Psoas muscle (tissue), 8 donors: ENCODE data around the gene HPGDS. TPM values are rescaled to one million over a fixed set of nuclear protein-coding genes. Genes with fewer than 3 reads are reported as not detected.

Experiments used
- ATAC-seq, 4 donors: fragments of 200-7000 bp; cut with Tn5 transposase; one replicate each; pipeline ENCODE4 v1.9.1; 2020; ENCODE audit warnings: moderate library complexity in 3 of 4, mild to moderate bottlenecking in 2 of 4
- DNase-seq, 2 donors: peaks; one replicate each; pipeline ENCODE4 v3.0.0-alpha.2; 2020
- H3K27ac ChIP-seq: fragments of 200-600 bp; one replicate; pipeline ENCODE4 v1.8.0; 2022
- H3K27me3 ChIP-seq, 3 donors: fragments of 200-600 bp in 1 of 3; one replicate each; pipeline versions ENCODE4 v1.6.1 to v1.8.0; 2013 to 2022; ENCODE audit warnings: low read length in 2 of 3, mild to moderate bottlenecking in 2 of 3, moderate library complexity in 1 of 3; ENCODE audit not compliant: insufficient read depth in 3 of 3
- H3K36me3 ChIP-seq, 2 donors: fragments of 200-600 bp in 1 of 2; one replicate each; pipeline versions ENCODE4 v1.6.1 to v1.8.0; 2013 to 2022; ENCODE audit warnings: low read depth in 1 of 2, mild to moderate bottlenecking in 1 of 2, moderate library complexity in 1 of 2; ENCODE audit not compliant: insufficient read depth in 1 of 2
- H3K4me1 ChIP-seq: fragments of 200-600 bp; one replicate; pipeline ENCODE4 v1.8.0; 2022
- H3K4me3 ChIP-seq: fragments of 200-600 bp; one replicate; pipeline ENCODE4 v1.8.0; 2022; ENCODE audit warnings: mild to moderate bottlenecking
- H3K9me3 ChIP-seq: fragments of 200-600 bp; one replicate; pipeline ENCODE4 v1.8.0; 2022
- WGBS, 3 donors: extraction: QIAGEN DNeasy Blood & Tissue Kit; methylation state at CpG; one replicate each; pipeline versions ENCODE4 v1.1.6 to v1.1.7; 2013; 5-methylcytosine and 5-hydroxymethylcytosine counted together
- intact Hi-C, 2 donors: fragments of 100-400 bp; cut with DNase I; formaldehyde crosslinking; loops; one replicate each; pipeline versions ENCODE4 v1.11.0 to v1.14.2; 2022
- polyA plus RNA-seq, 3 donors: library from polyadenylated mRNA; stranded (reverse); fragments of 200-250 nt; gene quantifications; one replicate each; pipeline ENCODE4 v1.2.3, GENCODE V29; 2013
- total RNA-seq, 4 donors: library from RNA; stranded (reverse); fragmentation: NEBNext Ultra II Directional in 2 of 4; extraction: Animal tissue kit (Norgen Biotek cat#: 25700) in 2 of 4; gene quantifications; one replicate each; pipeline versions ENCODE4 v1.2.1 to v1.2.4, GENCODE V29; 2021 to 2023
- TF ChIP-seq, protein P1 (sequence below): fragments of 200-600 bp; IDR thresholded peaks from one replicate; pipeline ENCODE4 v1.8.0; 2022; ENCODE audit warnings: antibody characterized with exemption
- donor health status: healthy with polysubstance abuse.
- donor health status: DM: no; HTN: no; CAD: no; lungs with moderate emphysema.
- donor health status: Bipolar disorder and iron deficiency.
- donor health status: healthy.
- donor health status: DM: yes; HTN: yes; CAD: no.
- donor health status: DM: no; HTN: no; CAD: no.
- donor health status: DM: no; HTN: no; CAD: no.
- donor health status: DM: yes; HTN: yes; CAD: no.

The HPGDS gene
- total and polyA plus RNA-seq, 7 donors = 0.06 to 0.79 (median 0.39) TPM

DNA sequence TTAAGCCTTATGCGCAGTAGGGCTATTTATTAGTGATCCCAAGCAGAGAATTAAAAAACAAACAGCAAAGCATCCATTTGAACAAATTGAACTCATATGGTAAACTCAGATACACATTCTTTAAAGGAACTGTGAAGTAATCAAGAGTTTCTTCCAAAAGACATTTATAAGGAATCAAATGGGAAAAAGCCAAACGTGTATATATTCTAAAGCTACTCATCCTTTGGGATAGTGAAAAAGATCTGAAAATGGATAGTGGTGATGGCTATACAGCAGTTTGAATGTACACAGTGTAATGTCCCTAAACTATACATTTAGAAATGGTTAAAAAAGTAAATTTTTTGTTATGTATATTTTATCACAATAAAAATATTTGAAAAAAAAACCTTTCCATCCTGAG is 16.6 kb upstream of the HPGDS start:
- Histone ChIP-seq H3K27me3 (no peaks in the 10 kb centered on the region), H3K9me3 (no peaks in the 10 kb centered on the region), H3K36me3 (no peaks in the 10 kb centered on the region), H3K4me1 (no peaks in the 10 kb centered on the region), H3K4me3 (no peak overlapping the region), H3K27ac (no peak overlapping the region)
- TF ChIP-seq, protein P1, sequence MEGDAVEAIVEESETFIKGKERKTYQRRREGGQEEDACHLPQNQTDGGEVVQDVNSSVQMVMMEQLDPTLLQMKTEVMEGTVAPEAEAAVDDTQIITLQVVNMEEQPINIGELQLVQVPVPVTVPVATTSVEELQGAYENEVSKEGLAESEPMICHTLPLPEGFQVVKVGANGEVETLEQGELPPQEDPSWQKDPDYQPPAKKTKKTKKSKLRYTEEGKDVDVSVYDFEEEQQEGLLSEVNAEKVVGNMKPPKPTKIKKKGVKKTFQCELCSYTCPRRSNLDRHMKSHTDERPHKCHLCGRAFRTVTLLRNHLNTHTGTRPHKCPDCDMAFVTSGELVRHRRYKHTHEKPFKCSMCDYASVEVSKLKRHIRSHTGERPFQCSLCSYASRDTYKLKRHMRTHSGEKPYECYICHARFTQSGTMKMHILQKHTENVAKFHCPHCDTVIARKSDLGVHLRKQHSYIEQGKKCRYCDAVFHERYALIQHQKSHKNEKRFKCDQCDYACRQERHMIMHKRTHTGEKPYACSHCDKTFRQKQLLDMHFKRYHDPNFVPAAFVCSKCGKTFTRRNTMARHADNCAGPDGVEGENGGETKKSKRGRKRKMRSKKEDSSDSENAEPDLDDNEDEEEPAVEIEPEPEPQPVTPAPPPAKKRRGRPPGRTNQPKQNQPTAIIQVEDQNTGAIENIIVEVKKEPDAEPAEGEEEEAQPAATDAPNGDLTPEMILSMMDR = no peak
- DNase-seq = no peak
- no peak for ATAC-seq
- 85 to 89% (median 88%) methylated on average over 2 of the region's 2 CpGs for WGBS, 3 donors
- intact Hi-C loops = no loop called here

DNA sequence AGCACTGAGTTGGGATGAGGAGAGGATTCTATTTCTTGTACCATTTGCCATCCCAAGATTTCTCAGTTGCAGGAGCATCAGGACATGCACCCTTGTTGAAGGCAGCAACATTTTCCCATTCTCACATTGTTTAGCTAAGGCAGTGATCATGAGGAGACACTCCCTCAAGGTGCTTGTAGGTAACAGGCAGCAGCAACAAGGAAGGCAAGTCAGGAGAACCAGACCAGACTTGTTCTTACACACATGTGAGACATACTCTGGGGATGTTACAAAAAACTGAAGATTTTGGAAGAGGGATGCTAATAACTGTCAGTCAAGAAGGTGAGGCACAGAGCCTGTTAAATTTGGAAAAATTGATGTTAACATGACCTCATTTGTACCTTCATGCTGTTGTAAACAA is 15.5 kb upstream of the HPGDS start:
- ATAC-seq = no peak
- H3K27me3 ChIP-seq = no peaks in the 10 kb centered on the region

DNA sequence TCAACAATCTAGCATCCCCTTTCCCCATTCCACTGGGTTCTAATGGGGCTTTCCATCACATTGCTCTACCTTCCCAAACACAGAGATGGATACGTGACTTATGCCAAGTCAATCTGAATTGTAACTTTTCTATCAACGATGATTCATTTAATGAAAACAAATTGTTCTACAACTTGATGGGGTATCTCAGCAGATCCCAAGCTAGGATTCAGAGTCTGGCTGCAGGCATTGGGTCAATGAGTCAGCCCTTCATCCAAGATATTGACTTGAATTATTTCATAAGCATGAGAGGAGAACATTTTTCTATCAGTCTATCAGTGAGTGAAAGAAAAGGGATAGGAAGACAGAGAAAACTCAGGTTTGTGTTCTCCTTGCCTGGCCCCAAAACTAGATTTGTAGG is 15.0 kb upstream of the HPGDS start:
- TF ChIP-seq, protein P1 = no peak
- no peak for DNase-seq
- Histone ChIP-seq H3K4me1 (no peaks in the 10 kb centered on the region), H3K9me3 (no peaks in the 10 kb centered on the region), H3K27ac (no peak overlapping the region), H3K36me3 (no peaks in the 10 kb centered on the region), H3K27me3 (no peaks in the 10 kb centered on the region), H3K4me3 (no peak overlapping the region)
- intact Hi-C loops = no loop called here
- ATAC-seq = no peak
- 90 to 96% (median 93%) methylated on average over 2 of the region's 2 CpGs for WGBS, 3 donors

More for the DNA sequence above, 15.5 kb upstream of the HPGDS start:
- no peak for DNase-seq
- TF ChIP-seq, protein P1 = no peak
- H3K36me3 ChIP-seq = no peaks in the 10 kb centered on the region
- no peaks in the 10 kb centered on the region for H3K9me3 ChIP-seq
- H3K27ac ChIP-seq = no peak overlapping the region
- intact Hi-C loops = no loop called here
- no peak overlapping the region for H3K4me3 ChIP-seq
- no peaks in the 10 kb centered on the region for H3K4me1 ChIP-seq

DNA sequence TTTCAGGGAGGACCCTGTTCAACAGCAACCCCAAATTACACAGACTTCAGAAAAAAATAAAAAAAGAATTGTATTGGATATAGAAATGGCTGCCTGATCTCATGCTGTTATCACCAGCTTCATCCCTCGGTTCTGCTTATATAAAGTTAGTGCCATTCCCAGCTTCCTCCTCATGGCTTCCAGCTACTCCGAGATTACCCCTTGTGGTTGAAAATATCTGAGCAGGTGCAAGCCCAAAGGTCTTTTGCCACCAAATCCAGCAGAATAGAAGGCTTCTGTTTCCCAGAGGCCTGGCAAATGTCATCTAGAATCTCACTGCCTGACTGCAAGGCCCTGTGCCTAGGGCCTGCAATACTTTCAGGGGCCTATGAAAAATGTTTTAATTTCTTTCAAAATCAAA is 13.8 kb upstream of the HPGDS start:
- H3K4me1 ChIP-seq = no peaks in the 10 kb centered on the region
- no peak overlapping the region for H3K4me3 ChIP-seq
- no peak for DNase-seq
- H3K9me3 ChIP-seq = no peaks in the 10 kb centered on the region
- no peak overlapping the region for H3K27ac ChIP-seq
- TF ChIP-seq, protein P1 = no peak
- WGBS, 3 donors = 64 to 74% (median 74%) methylated on average over 2 of the region's 2 CpGs
- intact Hi-C loops = no loop called here
- H3K27me3 ChIP-seq = no peaks in the 10 kb centered on the region
- ATAC-seq = no peak
- no peaks in the 10 kb centered on the region for H3K36me3 ChIP-seq

DNA sequence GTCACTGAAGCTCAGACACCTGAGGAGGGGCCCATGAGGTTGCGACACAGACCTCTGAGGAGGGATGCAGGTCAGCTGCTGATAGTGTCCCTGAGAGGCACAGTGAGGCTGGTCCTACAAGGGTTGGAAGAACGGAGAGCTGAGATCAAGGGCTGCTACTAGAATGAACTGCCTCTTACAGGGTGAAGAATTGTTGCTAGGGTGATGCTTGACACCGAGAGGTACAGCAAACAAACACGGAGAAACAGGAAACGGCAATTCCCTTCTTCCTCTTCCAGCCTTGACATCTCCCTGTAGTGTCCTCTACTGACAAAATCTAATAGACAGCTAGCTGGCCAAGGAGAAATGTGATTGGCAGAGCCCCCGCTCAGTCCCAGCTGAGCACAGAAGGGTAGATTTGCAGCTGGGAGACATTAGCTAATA is 11.8 kb upstream of the HPGDS start:
- intact Hi-C loops = loop anchor here in 1 of 2 donors (5.0 kb wide), 1 partner anchor 33 kb away; no protein-coding TSS in a partner anchor
- WGBS, 3 donors = 63 to 70% (median 70%) methylated on average over 6 of the region's 6 CpGs
- Histone ChIP-seq H3K9me3 (no peaks in the 10 kb centered on the region), H3K36me3 (no peaks in the 10 kb centered on the region), H3K4me3 (no peak overlapping the region), H3K4me1 (no peaks in the 10 kb centered on the region), H3K27me3 (no peaks in the 10 kb centered on the region), H3K27ac (no peak overlapping the region)
- no peak for ATAC-seq
- TF ChIP-seq, protein P1 = no peak
- no peak for DNase-seq
